GM18499 (cell line): ENCODE results near the gene DPH3.

ENCODE experiments used
- ATAC-seq: cut with Tn5 transposase; IDR thresholded peaks from one replicate; pipeline ENCODE4 v1.9.1; 2021; ENCODE audit warnings: moderate number of reproducible peaks; ENCODE audit not compliant: insufficient read depth, unreplicated experiment

DPH3 gene

GRCh38 chr3:16239086-16239770, 25.5 kb downstream of the DPH3 start:
- no peak for ATAC-seq

- no peak for ATAC-seq
Measured at GRCh38 chr3:16236856-16237393, 27.8 kb downstream of the DPH3 start.

GRCh38 chr3:16236030-16236639, 28.6 kb downstream of the DPH3 start:
- ATAC-seq, result no peak

- ATAC-seq, result no peak
Measured at GRCh38 chr3:16234281-16234680, 30.5 kb downstream of the DPH3 start.

- no peak for ATAC-seq
Measured at GRCh38 chr3:16233806-16234205, 30.9 kb downstream of the DPH3 start.

GRCh38 chr3:16231983-16232382, 32.8 kb downstream of the DPH3 start:
- ATAC-seq, result no peak

- ATAC-seq, result no peak
Measured at GRCh38 chr3:16229681-16230080, 35.1 kb downstream of the DPH3 start.

- no peak for ATAC-seq
Measured at GRCh38 chr3:16227566-16227965, 37.2 kb downstream of the DPH3 start.

- no peak for ATAC-seq
Measured at GRCh38 chr3:16224325-16224724, 40.4 kb downstream of the DPH3 start.

- ATAC-seq, result no peak
Measured at GRCh38 chr3:16222547-16222946, 42.2 kb downstream of the DPH3 start.

- ATAC-seq, result no peak
Measured at GRCh38 chr3:16221990-16222389, 42.8 kb downstream of the DPH3 start.

GRCh38 chr3:16219777-16220176, 45.0 kb downstream of the DPH3 start:
- no peak for ATAC-seq

GRCh38 chr3:16216373-16216935, 48.3 kb downstream of the DPH3 start:
- no peak for ATAC-seq

- ATAC-seq, result no peak
Measured at GRCh38 chr3:16214366-16214765, 50.4 kb downstream of the DPH3 start.

GRCh38 chr3:16211176-16211904, 53.4 kb downstream of the DPH3 start:
- ATAC-seq, result no peak
